Measurements from ENCODE around the gene EFCAB9.

The EFCAB9 gene

DNA sequence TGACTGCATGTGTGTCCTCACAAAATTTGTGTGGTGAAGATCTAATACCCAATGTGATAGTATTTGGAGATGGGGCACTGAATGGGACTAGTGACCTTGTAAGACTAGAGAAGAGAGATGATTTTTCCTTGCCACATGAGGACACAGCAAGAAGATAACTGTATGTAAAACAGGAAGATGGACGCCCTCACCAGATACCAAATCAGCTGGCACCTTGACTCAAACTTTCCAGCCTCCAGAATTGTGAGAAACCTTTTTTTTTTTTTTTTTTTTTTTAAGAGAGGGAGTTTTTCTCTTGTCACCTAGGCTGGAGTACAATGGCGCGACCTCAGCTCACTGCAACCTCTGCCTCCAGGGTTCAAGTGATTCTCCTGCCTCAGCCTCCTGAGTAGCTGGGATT, 49.3 kb downstream of the EFCAB9 start:
- DNase-seq (ENCODE audit: low read depth in 2 of 2): no peak

DNA sequence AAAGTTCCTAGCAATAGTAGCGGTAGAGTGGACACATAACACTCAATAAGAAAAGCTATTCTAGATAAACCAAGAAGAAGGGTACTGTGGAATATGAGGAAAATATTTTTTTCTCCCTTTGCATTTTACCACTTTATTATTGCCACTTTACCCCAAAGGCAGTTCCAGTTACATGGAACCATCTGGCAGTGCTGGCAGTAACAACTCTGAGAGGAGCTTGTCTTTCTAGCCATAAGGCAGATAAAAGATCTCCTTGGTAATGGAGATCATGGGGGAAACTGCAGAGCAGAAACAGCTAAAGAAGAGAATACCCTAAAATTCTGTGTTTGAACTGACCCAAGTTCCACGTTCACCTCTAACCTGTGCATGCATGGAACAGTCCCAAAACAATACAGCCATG, 51.1 kb downstream of the EFCAB9 start:
- DNase-seq (ENCODE audit: low read depth in 2 of 2): no peak

DNA sequence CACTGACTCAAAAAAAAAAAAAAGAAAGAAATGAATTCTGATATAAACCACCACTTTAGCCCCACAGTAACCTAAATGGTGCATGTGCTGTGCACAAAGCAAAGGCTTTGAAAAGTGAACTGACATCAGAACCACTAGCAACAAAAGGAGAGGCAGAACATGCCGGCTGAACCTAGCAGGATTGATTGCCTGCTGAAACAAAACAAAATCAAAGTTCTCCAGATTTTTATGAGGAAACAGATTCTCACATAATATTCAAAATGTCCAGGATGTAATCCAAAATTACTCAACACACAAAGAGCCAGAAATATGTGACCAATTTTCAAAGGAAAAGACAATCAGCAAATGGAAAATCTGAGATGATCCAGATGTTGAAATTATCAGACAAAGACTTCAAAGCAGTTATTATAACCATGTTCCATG, 51.7 kb downstream of the EFCAB9 start:
- no peak for DNase-seq (ENCODE audit: low read depth in 2 of 2)

DNA sequence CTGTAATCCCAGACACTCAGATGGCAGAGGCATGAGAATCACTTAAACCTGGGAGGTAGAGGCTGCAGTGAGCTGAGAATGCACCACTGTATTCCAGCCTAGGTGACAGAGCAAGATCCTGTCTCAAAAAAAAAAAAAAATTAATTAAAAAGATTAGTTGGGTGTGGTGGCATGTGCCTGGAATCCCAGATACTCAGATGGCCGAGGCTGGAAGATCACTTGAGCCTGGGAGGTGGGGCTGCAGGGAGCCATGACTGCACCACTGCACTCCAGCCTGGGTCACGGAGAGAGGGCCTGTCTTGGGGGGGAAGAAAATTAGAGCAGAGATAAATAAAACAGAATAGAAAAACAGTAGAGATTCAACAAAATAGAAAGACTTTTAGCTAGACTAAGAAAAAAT, 54.7 kb downstream of the EFCAB9 start:
- no peak for DNase-seq (ENCODE audit: low read depth in 2 of 2)

DNA sequence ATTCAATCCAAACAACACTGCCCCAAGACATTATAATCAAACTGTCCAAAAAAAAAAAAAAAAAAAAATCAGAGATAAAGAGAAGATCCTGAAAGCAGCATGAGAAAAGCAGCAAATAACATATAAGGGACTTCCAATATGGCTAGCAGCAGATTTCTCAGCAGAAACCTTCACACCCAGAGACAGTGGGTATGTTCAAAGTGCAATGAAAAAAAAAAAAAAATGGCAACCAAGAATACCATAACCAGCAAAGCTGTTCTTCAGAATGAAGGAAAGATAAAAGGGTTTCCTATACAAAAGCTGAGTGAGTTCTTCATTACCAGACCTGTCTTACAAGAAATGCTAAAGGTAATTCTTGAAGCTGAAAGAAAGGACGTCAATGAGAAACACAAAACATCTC, 57.4 kb downstream of the EFCAB9 start:
- no peak for DNase-seq (ENCODE audit: low read depth in 2 of 2)

DNA sequence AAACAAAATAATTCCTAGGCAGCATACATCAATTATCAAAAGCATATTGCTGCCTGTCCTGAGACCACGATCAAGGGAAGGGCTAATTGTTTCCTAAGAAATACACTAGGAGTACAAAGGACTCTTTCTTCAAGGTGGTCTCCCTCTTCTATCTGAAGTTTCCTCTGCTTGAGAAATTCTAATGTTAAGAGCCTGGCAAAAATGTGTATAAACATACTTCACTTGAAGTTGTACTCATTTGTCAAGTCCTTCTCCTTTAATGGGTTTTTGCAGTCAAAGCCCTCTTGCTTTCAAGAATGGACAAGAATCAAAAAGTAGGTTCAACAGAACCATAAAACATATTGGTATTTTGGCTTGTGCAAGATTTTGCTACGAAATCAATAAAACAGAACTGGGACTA, 58.5 kb downstream of the EFCAB9 start:
- DNase-seq (ENCODE audit: low read depth in 2 of 2): no peak
